Gastrocnemius medialis (tissue), 4 donors: Measurements from ENCODE around the gene ARHGAP32.

Experiments
- POLR2A ChIP-seq, 2 donors: fragments of 450-650 bp; IDR thresholded peaks; one replicate each; pipeline ENCODE4 v1.6.1; 2017; ENCODE audit warnings: antibody characterized with exemption in 2 of 2, mild to moderate bottlenecking in 2 of 2, moderate library complexity in 2 of 2
- TF ChIP-seq, protein P1 (sequence below), 5 experiments: fragments of 450-650 bp in 3 of 5; fragments of 200-600 bp in 2 of 5; sonication (generic) in 2 of 5; IDR thresholded peaks in 4 of 5; conservative IDR thresholded peaks in 1 of 5; 1 replicate in 4 of 5; 2 replicates in 1 of 5; pipeline ENCODE4 v1.5.1; 2016 to 2019; ENCODE audit warnings: antibody characterized with exemption in 5 of 5, mild to moderate bottlenecking in 3 of 5, moderate library complexity in 3 of 5

DNA sequence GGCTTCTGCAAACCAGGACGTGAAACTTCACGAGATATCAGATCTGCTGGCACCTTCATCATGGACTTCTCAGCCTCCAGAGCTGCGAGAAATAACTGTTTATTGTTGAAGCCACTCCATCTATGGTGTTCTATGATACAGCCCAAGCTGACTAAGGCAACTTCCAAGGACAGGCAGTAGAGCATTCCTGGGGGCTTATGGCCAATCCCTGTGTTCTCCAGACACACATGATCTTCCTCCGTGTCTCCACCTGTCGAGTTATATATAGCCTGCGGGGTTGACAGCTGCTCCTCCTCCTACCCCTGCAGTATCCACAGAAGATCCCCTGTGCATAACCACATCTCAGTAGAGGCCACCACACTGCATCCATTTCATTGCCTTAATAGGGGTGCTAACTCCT, 260.5 kb downstream of the ARHGAP32 start:
- TF ChIP-seq, protein P1, sequence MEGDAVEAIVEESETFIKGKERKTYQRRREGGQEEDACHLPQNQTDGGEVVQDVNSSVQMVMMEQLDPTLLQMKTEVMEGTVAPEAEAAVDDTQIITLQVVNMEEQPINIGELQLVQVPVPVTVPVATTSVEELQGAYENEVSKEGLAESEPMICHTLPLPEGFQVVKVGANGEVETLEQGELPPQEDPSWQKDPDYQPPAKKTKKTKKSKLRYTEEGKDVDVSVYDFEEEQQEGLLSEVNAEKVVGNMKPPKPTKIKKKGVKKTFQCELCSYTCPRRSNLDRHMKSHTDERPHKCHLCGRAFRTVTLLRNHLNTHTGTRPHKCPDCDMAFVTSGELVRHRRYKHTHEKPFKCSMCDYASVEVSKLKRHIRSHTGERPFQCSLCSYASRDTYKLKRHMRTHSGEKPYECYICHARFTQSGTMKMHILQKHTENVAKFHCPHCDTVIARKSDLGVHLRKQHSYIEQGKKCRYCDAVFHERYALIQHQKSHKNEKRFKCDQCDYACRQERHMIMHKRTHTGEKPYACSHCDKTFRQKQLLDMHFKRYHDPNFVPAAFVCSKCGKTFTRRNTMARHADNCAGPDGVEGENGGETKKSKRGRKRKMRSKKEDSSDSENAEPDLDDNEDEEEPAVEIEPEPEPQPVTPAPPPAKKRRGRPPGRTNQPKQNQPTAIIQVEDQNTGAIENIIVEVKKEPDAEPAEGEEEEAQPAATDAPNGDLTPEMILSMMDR (IDR thresholded peaks at IDR 0.05 in 4 of 5, conservative IDR thresholded peaks at IDR 0.05 in 1 of 5): no peak
- TF ChIP-seq POLR2A (IDR thresholded peaks at IDR 0.05): no peak
